IMR-90 (cell line): ENCODE results near the gene DHRS3. TPM values are rescaled to one million over a fixed set of nuclear protein-coding genes. Genes with fewer than 3 reads are reported as not detected.

Experiments used
- ATAC-seq: fragments of 200-7000 bp; cut with Tn5 transposase; 2 replicates; pipeline ENCODE4 v1.9.1; 2020; ENCODE audit warnings: low read depth, mild to moderate bottlenecking, moderate library complexity
- BruUV-seq: library from RNA; stranded (reverse); fragments of 400-500 nt; replicated peaks from 2 replicates; lab custom pipeline; 2021; lab: Mats Ljungman, UMichigan
- CTCF ChIA-PET: fragments of 300-600 bp; formaldehyde crosslinking; extraction: SDS; loops from one replicate; lab custom pipeline; 2021; ENCODE audit warnings: antibody characterized with exemption; lab: Yijun Ruan, JAX
- POLR2A ChIA-PET: fragments of 300-600 bp; sonication (Branson Sonifier 250); formaldehyde crosslinking; loops from one replicate; lab custom pipeline; 2022; ENCODE audit warnings: antibody characterized with exemption; ENCODE audit not compliant: unreplicated experiment; lab: Charles Lee
- DNase-seq: peaks from one replicate; pipeline ENCODE4 v3.0.0; 2013
- H2AFZ ChIP-seq: replicated peaks from 2 replicates; pipeline ENCODE3; 2013; ENCODE audit warnings: low read length, mild to moderate bottlenecking; ENCODE audit not compliant: poor library complexity
- H2AK5ac ChIP-seq: 2 replicates; pipeline ENCODE4 v1.6.1; 2013; ENCODE audit warnings: low read depth, low read length, inconsistent platforms
- H2AK9ac ChIP-seq: replicated peaks from 2 replicates; pipeline ENCODE3; 2013; ENCODE audit warnings: mild to moderate bottlenecking, low read depth, low read length, moderate library complexity; ENCODE audit not compliant: poor library complexity
- H2BK120ac ChIP-seq: 2 replicates; pipeline ENCODE4 v1.6.1; 2013; ENCODE audit warnings: low read depth, low read length, inconsistent platforms
- H2BK15ac ChIP-seq: 3 replicates; pipeline ENCODE4 v1.6.1; 2013; ENCODE audit warnings: low read depth, low read length, inconsistent platforms
- H2BK20ac ChIP-seq: 2 replicates; pipeline ENCODE4 v1.6.1; 2013; ENCODE audit warnings: low read depth, mild to moderate bottlenecking, inconsistent platforms, low read length, moderate library complexity
- H2BK5ac ChIP-seq: 2 replicates; pipeline ENCODE4 v1.6.1; 2013; ENCODE audit warnings: mild to moderate bottlenecking, low read depth, low read length, inconsistent platforms; ENCODE audit not compliant: poor library complexity, severe bottlenecking
- H3K14ac ChIP-seq: replicated peaks from 2 replicates; pipeline ENCODE4 v1.6.1; 2013; ENCODE audit warnings: low read depth, low read length, inconsistent platforms
- H3K18ac ChIP-seq: 2 replicates; pipeline ENCODE4 v1.6.1; 2013; ENCODE audit warnings: low read depth, low read length, control low read depth
- H3K23ac ChIP-seq: 2 replicates; pipeline ENCODE4 v1.6.1; 2013; ENCODE audit warnings: low read depth, low read length, inconsistent platforms
- H3K27ac ChIP-seq: 2 replicates; pipeline ENCODE4 v1.5.1; 2013; ENCODE audit warnings: mild to moderate bottlenecking, control low read depth, low read length; ENCODE audit not compliant: insufficient read depth
- H3K27me3 ChIP-seq: 2 replicates; pipeline ENCODE4 v1.6.1; 2013; ENCODE audit warnings: low read length; ENCODE audit not compliant: control insufficient read depth, insufficient read depth
- H3K36me3 ChIP-seq: 2 replicates; pipeline ENCODE4 v1.6.1; 2013; ENCODE audit warnings: low read length, mixed read lengths; ENCODE audit not compliant: control insufficient read depth, insufficient read depth
- H3K4ac ChIP-seq: 2 replicates; pipeline ENCODE4 v1.6.1; 2013; ENCODE audit warnings: low read depth, low read length, inconsistent platforms
- H3K4me1 ChIP-seq: 2 replicates; pipeline ENCODE4 v1.6.1; 2013; ENCODE audit warnings: low read length, mixed read lengths; ENCODE audit not compliant: control insufficient read depth, insufficient read depth
- H3K4me2 ChIP-seq: 2 replicates; pipeline ENCODE4 v1.6.1; 2013; ENCODE audit warnings: low read depth, mild to moderate bottlenecking, control low read depth, low read length, moderate library complexity
- H3K4me3 ChIP-seq: 2 replicates; pipeline ENCODE4 v1.5.1; 2013; ENCODE audit warnings: low read depth, mild to moderate bottlenecking, control low read depth, low read length, moderate library complexity; ENCODE audit not compliant: insufficient read depth
- H3K56ac ChIP-seq: 2 replicates; pipeline ENCODE4 v1.6.1; 2013; ENCODE audit warnings: low read length, inconsistent platforms; ENCODE audit not compliant: insufficient read depth; ENCODE audit errors: extremely low read depth
- H3K79me1 ChIP-seq, 2 experiments: 2 replicates each; pipeline ENCODE4 v1.6.1; 2013; ENCODE audit warnings: low read length in 2 of 2, inconsistent platforms in 1 of 2, low read depth in 1 of 2
- H3K9ac ChIP-seq: 2 replicates; pipeline ENCODE4 v1.6.1; 2013; ENCODE audit warnings: low read depth, low read length, control low read depth
- H3K9me1 ChIP-seq: 2 replicates; pipeline ENCODE4 v1.6.1; 2013; ENCODE audit warnings: low read length, inconsistent platforms; ENCODE audit not compliant: insufficient read depth
- H3K9me3 ChIP-seq: 2 replicates; pipeline ENCODE4 v1.6.1; 2013; ENCODE audit warnings: low read length; ENCODE audit not compliant: control insufficient read depth, insufficient read depth
- H4K20me1 ChIP-seq: 2 replicates; pipeline ENCODE4 v1.6.1; 2013; ENCODE audit warnings: low read length, inconsistent platforms; ENCODE audit not compliant: insufficient read depth
- H4K5ac ChIP-seq: 2 replicates; pipeline ENCODE4 v1.6.1; 2013; ENCODE audit warnings: mild to moderate bottlenecking, low read depth, low read length, control low read depth
- H4K8ac ChIP-seq, 2 experiments: 2 replicates each; pipeline ENCODE4 v1.6.1; 2013; ENCODE audit warnings: low read depth in 2 of 2, low read length in 2 of 2, control low read depth in 1 of 2, inconsistent platforms in 1 of 2
- H4K91ac ChIP-seq: 2 replicates; pipeline ENCODE4 v1.6.1; 2013; ENCODE audit warnings: low read depth, low read length, inconsistent platforms; ENCODE audit not compliant: insufficient read depth
- BHLHE40 ChIP-seq: fragments of 150-350 bp; IDR thresholded peaks from 2 replicates; pipeline ENCODE4 v1.6.1; 2016; ENCODE audit warnings: mild to moderate bottlenecking, low read depth, low read length
- FOS ChIP-seq: fragments of 150-350 bp; IDR thresholded peaks from 2 replicates; pipeline ENCODE4 v1.6.1; 2016; ENCODE audit warnings: low read depth, low read length
- MAFK ChIP-seq: IDR thresholded peaks from 2 replicates; pipeline ENCODE4 v1.6.1; 2012; ENCODE audit warnings: low read depth, low read length, improper control_type of control experiment
- MAZ ChIP-seq: IDR thresholded peaks from 2 replicates; pipeline ENCODE4 v1.6.1; 2012; ENCODE audit warnings: low read depth, mild to moderate bottlenecking, low read length, improper control_type of control experiment, moderate library complexity, borderline replicate concordance
- MXI1 ChIP-seq: IDR thresholded peaks from 2 replicates; pipeline ENCODE4 v1.6.1; 2012; ENCODE audit warnings: low read depth, mild to moderate bottlenecking, low read length, moderate library complexity, borderline replicate concordance
- NFE2L2 ChIP-seq: fragments of 150-350 bp; IDR thresholded peaks from 2 replicates; pipeline ENCODE4 v1.6.1; 2016; ENCODE audit warnings: low read depth, mild to moderate bottlenecking, low read length
- POLR2A ChIP-seq: IDR thresholded peaks from 2 replicates; pipeline ENCODE4 v1.6.1; 2012; ENCODE audit warnings: mild to moderate bottlenecking, low read depth, low read length
- RAD21 ChIP-seq: IDR thresholded peaks from 2 replicates; pipeline ENCODE4 v1.6.1; 2012; ENCODE audit warnings: low read length, improper control_type of control experiment
- RCOR1 ChIP-seq: IDR thresholded peaks from 2 replicates; pipeline ENCODE4 v1.6.1; 2012; ENCODE audit warnings: mild to moderate bottlenecking, low read length, improper control_type of control experiment; ENCODE audit not compliant: insufficient replicate concordance
- RFX5 ChIP-seq: IDR thresholded peaks from 2 replicates; pipeline ENCODE4 v1.8.0; 2012; ENCODE audit warnings: low read depth, mild to moderate bottlenecking, low read length, moderate library complexity
- SMC3 ChIP-seq: fragments of 150-350 bp; IDR thresholded peaks from 2 replicates; pipeline ENCODE4 v1.6.1; 2016; ENCODE audit warnings: low read depth, mild to moderate bottlenecking, antibody characterized with exemption, low read length, moderate library complexity
- WGBS, 2 experiments: methylation state at CpG; one replicate each; pipeline versions ENCODE4 v1.1.5 to v1.1.7; 2013; ENCODE audit warnings: missing lambda C conversion rate in 2 of 2; ENCODE audit not compliant: insufficient read length in 1 of 2; ENCODE audit errors: extremely low coverage in 2 of 2; 5-methylcytosine and 5-hydroxymethylcytosine counted together
- dilution Hi-C: fragments of 300-500 bp; cut with HindIII; formaldehyde crosslinking; loops from one replicate; pipeline ENCODE4 v1.14.3; 2018; ENCODE audit warnings: low sequenced_read_pairs; ENCODE audit not compliant: unreplicated experiment
- in situ Hi-C: fragments of 300-500 bp; cut with MboI; formaldehyde crosslinking; loops from 3 replicates; pipeline ENCODE4 v1.14.3; 2019; ENCODE audit warnings: low sequenced_read_pairs, inconsistent platforms, mixed read lengths
- intact Hi-C: fragments of 100-400 bp; cut with micrococcal nuclease; formaldehyde crosslinking; loops from 2 replicates; pipeline ENCODE4 v1.10.0; 2022
- polyA plus RNA-seq, 3 experiments: library from polyadenylated mRNA; depleted of rRNA; stranded (reverse); fragments of >200 nt; gene quantifications; 2 replicates each; pipeline ENCODE4 v1.2.3, GENCODE V29; 2012; ENCODE audit warnings: low replicate concordance in 1 of 3
- total RNA-seq: library from RNA; depleted of rRNA; stranded (reverse); fragments of >200 nt; gene quantifications from 2 replicates; pipeline ENCODE4 v1.2.3, GENCODE V29; 2012
- TF ChIP-seq, protein P1 (sequence below): fragments of 150-350 bp; IDR thresholded peaks from 2 replicates; pipeline ENCODE4 v1.6.1; 2017; ENCODE audit warnings: mild to moderate bottlenecking, antibody characterized with exemption, low read length, low read depth
- TF ChIP-seq, protein P2 (sequence below): conservative IDR thresholded peaks from 2 replicates; pipeline ENCODE4 v1.5.1; 2012; ENCODE audit warnings: mild to moderate bottlenecking, low read depth, low read length, improper control_type of control experiment
- TF ChIP-seq, protein P3 (sequence below): fragments of 150-350 bp; IDR thresholded peaks from 2 replicates; pipeline ENCODE4 v1.6.1; 2016; ENCODE audit warnings: low read depth, mild to moderate bottlenecking, low read length, moderate library complexity, borderline replicate concordance

Gene DHRS3
- total and polyA plus RNA-seq, 2 of the 4 experiments (the other 2 are of a cell fraction), result 11.2 to 14.5 TPM

DNA sequence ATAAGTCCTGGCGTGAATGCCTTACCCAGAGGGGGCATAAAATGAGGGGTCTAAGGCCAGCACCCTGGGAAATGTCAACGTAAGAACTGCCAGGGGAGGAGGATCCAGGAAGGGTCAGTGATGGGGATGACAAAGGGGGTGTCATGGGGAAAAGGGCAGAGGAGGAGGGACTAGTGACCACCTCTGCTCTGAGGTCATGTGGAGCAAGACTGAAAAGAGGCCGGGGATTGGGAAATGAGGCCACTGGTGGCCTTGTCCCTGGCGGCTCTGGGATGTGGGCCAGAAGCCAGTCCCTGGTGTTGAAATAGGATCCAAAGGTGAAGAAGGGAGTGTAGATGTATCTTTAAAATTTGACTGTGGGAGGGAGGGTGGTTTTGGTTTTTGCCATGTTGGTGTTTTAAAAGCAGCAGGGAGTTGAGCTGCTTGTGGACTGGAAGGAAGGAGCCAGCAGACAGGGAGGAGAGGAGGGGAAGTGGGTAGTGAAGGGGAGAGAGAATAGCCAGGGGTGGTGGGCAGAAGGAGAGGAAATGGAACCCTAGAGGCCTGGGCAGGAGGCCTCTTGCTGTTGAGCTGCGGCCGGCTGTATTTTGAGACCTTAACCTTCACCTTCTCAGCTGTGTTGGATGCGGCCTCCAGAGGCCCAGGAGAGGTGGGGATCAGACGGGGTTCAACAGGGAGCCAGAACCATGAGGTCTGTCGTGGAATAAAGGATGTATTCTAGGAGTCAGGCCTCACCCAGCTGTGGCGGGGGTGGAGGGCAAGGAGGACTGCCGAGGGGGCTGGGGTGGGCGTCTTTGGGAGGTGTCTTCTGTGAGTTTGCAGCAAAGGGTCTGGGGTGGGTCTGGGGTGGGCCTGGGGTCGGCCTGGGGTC lies 92.5 kb downstream of the DHRS3 start:
- Histone ChIP-seq H2BK5ac (no peak overlapping the region), H4K5ac (peak overlapping the region; percentile 19; the same call in 1 of the 2 replicates), H4K91ac (no peak overlapping the region), H2AK5ac (0 out of 2 replicates have a peak overlapping the region, but pooled peaks have one; percentile 39), H3K4me2 (no peak overlapping the region), H2AK9ac (no peak overlapping the region), H3K36me3 (no peaks in the 10 kb centered on the region), H2BK120ac (no peak overlapping the region), H3K9ac (no peak overlapping the region), H3K18ac (no peak overlapping the region; the same call in 1 of the 2 replicates), H3K4me3 (no peak overlapping the region), H2AFZ (peak overlapping the region; percentile 24), H3K27me3 (no peaks in the 10 kb centered on the region), H3K9me3 (no peaks in the 10 kb centered on the region), H4K8ac (peak overlapping the region in 1 of 2 experiments; percentile 56; a peak in 1 of 4 replicates), H3K79me1 (no peaks in the 10 kb centered on the region), H3K4me1 (peaks cover 8% of the 10 kb centered on the region), H3K4ac (no peak overlapping the region), H3K23ac (no peak overlapping the region), H3K27ac (no peak overlapping the region), H3K9me1 (0 out of 2 replicates have a peak, but pooled peaks cover 4% of the 10 kb centered on the region), H2BK15ac (no peak overlapping the region; the same call in 2 of the 3 replicates), H3K14ac (0 out of 2 replicates have a peak overlapping the region, but pooled peaks have one; percentile 21), H4K20me1 (no peaks in the 10 kb centered on the region), H2BK20ac (no peak overlapping the region), H3K56ac (no peak overlapping the region)
- dilution Hi-C loops (no loop called here), intact Hi-C loops (no loop called here), in situ Hi-C loops (no loop called here)
- no peak for DNase-seq
- CTCF ChIA-PET, result no interaction called here
- peak; percentile 24 for ATAC-seq
- POLR2A ChIA-PET, result no interaction called here
- 92% methylated on average over 5 of the region's 13 CpGs; no CpG with 5 or more reads in 1 of the 2 experiments for WGBS, 2 experiments
- no TSS peak for BruUV-seq
- TF ChIP-seq RAD21 (no peak), POLR2A (no peak), FOS (no peak), RCOR1 (no peak), MXI1 (no peak), RFX5 (no peak), MAZ (no peak), MAFK (no peak), SMC3 (no peak), NFE2L2 (no peak), BHLHE40 (no peak)
- TF ChIP-seq, protein P1, sequence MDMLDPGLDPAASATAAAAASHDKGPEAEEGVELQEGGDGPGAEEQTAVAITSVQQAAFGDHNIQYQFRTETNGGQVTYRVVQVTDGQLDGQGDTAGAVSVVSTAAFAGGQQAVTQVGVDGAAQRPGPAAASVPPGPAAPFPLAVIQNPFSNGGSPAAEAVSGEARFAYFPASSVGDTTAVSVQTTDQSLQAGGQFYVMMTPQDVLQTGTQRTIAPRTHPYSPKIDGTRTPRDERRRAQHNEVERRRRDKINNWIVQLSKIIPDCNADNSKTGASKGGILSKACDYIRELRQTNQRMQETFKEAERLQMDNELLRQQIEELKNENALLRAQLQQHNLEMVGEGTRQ, result no peak
- TF ChIP-seq, protein P2, sequence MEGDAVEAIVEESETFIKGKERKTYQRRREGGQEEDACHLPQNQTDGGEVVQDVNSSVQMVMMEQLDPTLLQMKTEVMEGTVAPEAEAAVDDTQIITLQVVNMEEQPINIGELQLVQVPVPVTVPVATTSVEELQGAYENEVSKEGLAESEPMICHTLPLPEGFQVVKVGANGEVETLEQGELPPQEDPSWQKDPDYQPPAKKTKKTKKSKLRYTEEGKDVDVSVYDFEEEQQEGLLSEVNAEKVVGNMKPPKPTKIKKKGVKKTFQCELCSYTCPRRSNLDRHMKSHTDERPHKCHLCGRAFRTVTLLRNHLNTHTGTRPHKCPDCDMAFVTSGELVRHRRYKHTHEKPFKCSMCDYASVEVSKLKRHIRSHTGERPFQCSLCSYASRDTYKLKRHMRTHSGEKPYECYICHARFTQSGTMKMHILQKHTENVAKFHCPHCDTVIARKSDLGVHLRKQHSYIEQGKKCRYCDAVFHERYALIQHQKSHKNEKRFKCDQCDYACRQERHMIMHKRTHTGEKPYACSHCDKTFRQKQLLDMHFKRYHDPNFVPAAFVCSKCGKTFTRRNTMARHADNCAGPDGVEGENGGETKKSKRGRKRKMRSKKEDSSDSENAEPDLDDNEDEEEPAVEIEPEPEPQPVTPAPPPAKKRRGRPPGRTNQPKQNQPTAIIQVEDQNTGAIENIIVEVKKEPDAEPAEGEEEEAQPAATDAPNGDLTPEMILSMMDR, result no peak
- TF ChIP-seq, protein P3, sequence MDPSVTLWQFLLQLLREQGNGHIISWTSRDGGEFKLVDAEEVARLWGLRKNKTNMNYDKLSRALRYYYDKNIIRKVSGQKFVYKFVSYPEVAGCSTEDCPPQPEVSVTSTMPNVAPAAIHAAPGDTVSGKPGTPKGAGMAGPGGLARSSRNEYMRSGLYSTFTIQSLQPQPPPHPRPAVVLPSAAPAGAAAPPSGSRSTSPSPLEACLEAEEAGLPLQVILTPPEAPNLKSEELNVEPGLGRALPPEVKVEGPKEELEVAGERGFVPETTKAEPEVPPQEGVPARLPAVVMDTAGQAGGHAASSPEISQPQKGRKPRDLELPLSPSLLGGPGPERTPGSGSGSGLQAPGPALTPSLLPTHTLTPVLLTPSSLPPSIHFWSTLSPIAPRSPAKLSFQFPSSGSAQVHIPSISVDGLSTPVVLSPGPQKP, result no peak
